Thymus (tissue), 11 donors: ENCODE measurements around the gene PAXX. TPM values are rescaled to one million over a fixed set of nuclear protein-coding genes. Genes with fewer than 3 reads are reported as not detected.
A peak's percentile ranks its signal among the peaks of the same experiment; 100 is the strongest.

Source experiments
- DNase-seq, 9 donors: peaks; one replicate each; pipeline ENCODE4 v3.0.0-alpha.2; 2013; ENCODE audit warnings: low spot score in 9 of 9, low read depth in 6 of 9, missing footprints in 1 of 9
- H3K27ac ChIP-seq, 2 donors: one replicate each; pipeline ENCODE4 v1.5.1; 2013; ENCODE audit warnings: control low read depth in 1 of 2, low read depth in 1 of 2, low read length in 1 of 2, mild to moderate bottlenecking in 1 of 2, moderate library complexity in 1 of 2
- H3K27me3 ChIP-seq, 2 donors: one replicate each; pipeline ENCODE4 v1.5.1; 2013; ENCODE audit warnings: low read length in 1 of 2; ENCODE audit not compliant: control insufficient read depth in 2 of 2, insufficient read depth in 1 of 2
- H3K36me3 ChIP-seq, 2 donors: one replicate each; pipeline ENCODE4 v1.5.1; 2013; ENCODE audit warnings: low read length in 1 of 2, mild to moderate bottlenecking in 1 of 2, moderate library complexity in 1 of 2; ENCODE audit not compliant: control insufficient read depth in 2 of 2, insufficient read depth in 2 of 2
- H3K4me1 ChIP-seq, 2 donors: one replicate each; pipeline ENCODE4 v1.5.1; 2013; ENCODE audit warnings: low read length in 2 of 2; ENCODE audit not compliant: control insufficient read depth in 2 of 2, insufficient read depth in 2 of 2
- H3K4me3 ChIP-seq, 2 donors: one replicate each; pipeline ENCODE4 v1.5.1; 2013; ENCODE audit warnings: low read length in 2 of 2, control low read depth in 1 of 2, mild to moderate bottlenecking in 1 of 2
- H3K9me3 ChIP-seq, 2 donors: one replicate each; pipeline ENCODE4 v1.5.1; 2013; ENCODE audit warnings: low read length in 1 of 2, mild to moderate bottlenecking in 1 of 2; ENCODE audit not compliant: control insufficient read depth in 2 of 2, insufficient read depth in 1 of 2
- WGBS: extraction: QIAGEN DNeasy Blood & Tissue Kit; methylation state at CpG from one replicate; pipeline ENCODE4 v1.1.7; 2013; 5-methylcytosine and 5-hydroxymethylcytosine counted together
- polyA plus RNA-seq: library from polyadenylated mRNA; stranded (reverse); fragments of 200-250 nt; gene quantifications from one replicate; pipeline ENCODE4 v1.2.3, GENCODE V29; 2013
- total RNA-seq: library from RNA; stranded (reverse); fragments of 120-200 nt; gene quantifications from one replicate; pipeline ENCODE4 v1.2.4, GENCODE V29; 2013
- donor health status: healthy.

PAXX gene
- total and polyA plus RNA-seq, 2 donors, result 68.9 to 431 TPM

GRCh38 chr9:137021979-137022661 lies 29.9 kb downstream of the PAXX start:
- no peak for DNase-seq
- H3K4me3 ChIP-seq, result no peak overlapping the region
- WGBS, result 85% methylated on average over 30 of the region's 30 CpGs
- no peak overlapping the region for H3K27ac ChIP-seq
- H3K27me3 ChIP-seq, result peaks cover under 1 to 11% of the 10 kb centered on the region in 2 donors
- peaks cover 0 to 4% of the 10 kb centered on the region in 2 donors for H3K9me3 ChIP-seq
- peaks cover 0 to 6% of the 10 kb centered on the region in 2 donors for H3K4me1 ChIP-seq
- H3K36me3 ChIP-seq, result peaks cover 0 to 3% of the 10 kb centered on the region in 2 donors

- H3K27ac ChIP-seq, result no peak overlapping the region
These were observed 30.4 kb downstream of the PAXX start for GRCh38 chr9:137022662-137023008.

GRCh38 chr9:137023157-137023556 lies 30.9 kb downstream of the PAXX start:
- peaks cover 5 to 17% of the 10 kb centered on the region in 2 donors for H3K27me3 ChIP-seq
- no peaks in the 10 kb centered on the region for H3K9me3 ChIP-seq
- H3K36me3 ChIP-seq, result no peaks in the 10 kb centered on the region
- DNase-seq, result no peak
- H3K4me1 ChIP-seq, result peaks cover 0 to 11% of the 10 kb centered on the region in 2 donors
- 97% methylated on average over 7 of the region's 7 CpGs for WGBS
- no peak overlapping the region for H3K4me3 ChIP-seq
- no peak overlapping the region for H3K27ac ChIP-seq

More at GRCh38 chr9:137022662-137023008, 30.4 kb downstream of the PAXX start:
- 95% methylated on average over 23 of the region's 23 CpGs for WGBS
- H3K9me3 ChIP-seq, result peaks cover 0 to 4% of the 10 kb centered on the region in 2 donors
- peaks cover 3 to 16% of the 10 kb centered on the region in 2 donors for H3K27me3 ChIP-seq
- DNase-seq, result no peak
- H3K4me3 ChIP-seq, result no peak overlapping the region
- H3K36me3 ChIP-seq, result no peaks in the 10 kb centered on the region
- peaks cover 0 to 11% of the 10 kb centered on the region in 2 donors for H3K4me1 ChIP-seq

GRCh38 chr9:137023583-137023991 lies 31.4 kb downstream of the PAXX start:
- 95% methylated on average over 15 of the region's 15 CpGs for WGBS
- Histone ChIP-seq H3K27ac (no peak overlapping the region), H3K4me1 (peaks cover 0 to 14% of the 10 kb centered on the region in 2 donors), H3K4me3 (no peak overlapping the region), H3K36me3 (no peaks in the 10 kb centered on the region), H3K9me3 (no peaks in the 10 kb centered on the region), H3K27me3 (peaks cover 5 to 20% of the 10 kb centered on the region in 2 donors)
- DNase-seq, result no peak

- peaks cover 12 to 39% of the 10 kb centered on the region in 2 donors for H3K27me3 ChIP-seq
- no peaks in the 10 kb centered on the region for H3K36me3 ChIP-seq
- H3K4me3 ChIP-seq, result no peak overlapping the region
- H3K9me3 ChIP-seq, result no peaks in the 10 kb centered on the region
- peaks cover 8 to 34% of the 10 kb centered on the region in 2 donors for H3K4me1 ChIP-seq
- 93% methylated on average over 21 of the region's 21 CpGs for WGBS
- H3K27ac ChIP-seq, result no peak overlapping the region
- no peak for DNase-seq
These were observed 33.3 kb downstream of the PAXX start for GRCh38 chr9:137025517-137025966.

- peaks cover 20 to 47% of the 10 kb centered on the region in 2 donors for H3K27me3 ChIP-seq
- H3K27ac ChIP-seq, result no peak overlapping the region
- WGBS, result 94% methylated on average over 2 of the region's 2 CpGs
- no peaks in the 10 kb centered on the region for H3K9me3 ChIP-seq
- DNase-seq, result no peak
- no peak overlapping the region for H3K4me3 ChIP-seq
- H3K36me3 ChIP-seq, result no peaks in the 10 kb centered on the region
- H3K4me1 ChIP-seq, result peaks cover 8 to 37% of the 10 kb centered on the region in 2 donors
These were observed 34.2 kb downstream of the PAXX start for GRCh38 chr9:137026384-137026783.

GRCh38 chr9:137026828-137027227 lies 34.6 kb downstream of the PAXX start:
- Histone ChIP-seq H3K4me1 (peaks cover 8 to 39% of the 10 kb centered on the region in 2 donors), H3K36me3 (no peaks in the 10 kb centered on the region), H3K27ac (no peak overlapping the region), H3K27me3 (peaks cover 24 to 51% of the 10 kb centered on the region in 2 donors), H3K9me3 (no peaks in the 10 kb centered on the region), H3K4me3 (no peak overlapping the region)
- no peak for DNase-seq
- 95% methylated on average over 4 of the region's 4 CpGs for WGBS

- Histone ChIP-seq H3K27ac (peak within 1 kb of the TSS; percentile 11 to 32), H3K4me1 (peaks cover 13 to 47% of the 10 kb centered on the region in 2 donors), H3K27me3 (peaks cover 27 to 58% of the 10 kb centered on the region in 2 donors), H3K9me3 (no peaks in the 10 kb centered on the region), H3K36me3 (no peaks in the 10 kb centered on the region), H3K4me3 (peak within 1 kb of the TSS; percentile 44 to 54)
- DNase-seq, result no peak
- 9% methylated on average over 90 of the region's 95 CpGs for WGBS
These were observed 35.4 kb downstream of the PAXX start, which contains the start of gene ABCA2 for GRCh38 chr9:137027369-137028262. Gene ABCA2 (minus strand): TSS chr9:137028237. CDS start chr9:137028140, 97 bp downstream.
